K562 (cell line): ENCODE measurements around the gene ZNF362. TPM values are rescaled to one million over a fixed set of nuclear protein-coding genes. Genes with fewer than 3 reads are reported as not detected.

Experiments
- ATAC-seq: fragments of 200-7000 bp; cut with Tn5 transposase; 3 replicates; pipeline ENCODE4 v1.9.1; 2020; ENCODE audit warnings: moderate library complexity
- BruUV-seq: library from RNA; stranded (reverse); fragments of 400-500 nt; replicated peaks from 2 replicates; lab custom pipeline; 2021; lab: Mats Ljungman, UMichigan
- CTCF ChIA-PET: fragments of 300-600 bp; formaldehyde crosslinking; extraction: SDS; loops from one replicate; lab custom pipeline; 2021; ENCODE audit warnings: low intra/inter-chr PET ratio; lab: Yijun Ruan, JAX
- POLR2A ChIA-PET: fragments of 300-600, 350-650 bp; sonication (Branson Sonifier 250); formaldehyde crosslinking; extraction: SDS; loops from one replicate; lab custom pipeline; 2021; ENCODE audit warnings: antibody characterized with exemption, inconsistent platforms; lab: Yijun Ruan, JAX
- DNase-seq, 4 experiments: peaks; one replicate each; pipeline versions ENCODE4 v3.0.0 to v3.0.0-alpha.2; 2011 to 2018; ENCODE audit warnings: low spot score in 3 of 4, mixed read lengths in 3 of 4; ENCODE audit errors: extremely low read depth in 1 of 4
- FAIRE-seq: peaks from 2 replicates; lab custom pipeline; 2011; peaks lifted over from hg19 to GRCh38; lab: Jason Lieb, UNC
- H2AFZ ChIP-seq: 2 replicates; pipeline ENCODE4 v1.6.0; 2011; ENCODE audit warnings: low read depth, low read length, control low read depth, inconsistent platforms
- H3K27ac ChIP-seq: fragments of 200-600 bp; 3 replicates; pipeline ENCODE4 v1.8.0; 2011; ENCODE audit warnings: low read depth, mild to moderate bottlenecking, control low read depth, inconsistent platforms, low read length, moderate library complexity, mixed read lengths; ENCODE audit errors: extremely low read depth
- H3K27me3 ChIP-seq, 2 experiments: fragments of 300-600 bp in 1 of 2; 2 replicates in 1 of 2; 3 replicates in 1 of 2; pipeline versions ENCODE4 v1.6.0 to v1.8.0; 2011; ENCODE audit warnings: inconsistent platforms in 2 of 2, low read length in 2 of 2, mild to moderate bottlenecking in 1 of 2, mixed read lengths in 1 of 2, moderate library complexity in 1 of 2; ENCODE audit not compliant: control insufficient read depth in 2 of 2, insufficient read depth in 2 of 2
- H3K36me3 ChIP-seq: fragments of 300-600 bp; 3 replicates; pipeline ENCODE4 v1.8.0; 2011; ENCODE audit warnings: mild to moderate bottlenecking, low read length, inconsistent platforms; ENCODE audit not compliant: control insufficient read depth, insufficient read depth
- H3K4me1 ChIP-seq, 2 experiments: fragments of 200-600 bp in 1 of 2; replicated peaks in 1 of 2; 2 replicates in 1 of 2; 3 replicates in 1 of 2; pipeline versions ENCODE4 v1.5.1 to v1.8.0; 2011; ENCODE audit warnings: inconsistent platforms in 2 of 2, low read length in 2 of 2, mild to moderate bottlenecking in 1 of 2, mixed read lengths in 1 of 2, moderate library complexity in 1 of 2; ENCODE audit not compliant: control insufficient read depth in 2 of 2, insufficient read depth in 2 of 2
- H3K4me2 ChIP-seq: 2 replicates; pipeline ENCODE4 v1.6.1; 2011; ENCODE audit warnings: low read length, control low read depth, inconsistent platforms, mixed read lengths; ENCODE audit not compliant: insufficient read depth
- H3K4me3 ChIP-seq: fragments of 200-600 bp; sonication (generic), shearing (Covaris generic); 2 replicates; pipeline ENCODE4 v1.5.1; 2016; ENCODE audit warnings: control low read depth, inconsistent platforms
- H3K79me2 ChIP-seq: fragments of 200-600 bp; 3 replicates; pipeline ENCODE4 v1.8.0; 2011; ENCODE audit warnings: low read length, inconsistent platforms; ENCODE audit not compliant: control insufficient read depth, insufficient read depth
- H3K9ac ChIP-seq, 2 experiments: 2 replicates each; pipeline versions ENCODE4 v1.6.0 to v1.6.1; 2011; ENCODE audit warnings: low read depth in 2 of 2, low read length in 2 of 2, control low read depth in 1 of 2, inconsistent platforms in 1 of 2, mild to moderate bottlenecking in 1 of 2, mixed read lengths in 1 of 2; ENCODE audit not compliant: insufficient read depth in 1 of 2
- H3K9me1 ChIP-seq: one replicate; pipeline ENCODE4 v1.6.0; 2011; ENCODE audit warnings: inconsistent platforms, mild to moderate bottlenecking, low read length, moderate library complexity; ENCODE audit not compliant: control insufficient read depth, insufficient read depth
- H3K9me3 ChIP-seq: replicated peaks from 2 replicates; pipeline ENCODE4 v1.5.1; 2011; ENCODE audit warnings: low read depth, low read length, inconsistent platforms; ENCODE audit not compliant: control insufficient read depth, insufficient read depth
- H4K20me1 ChIP-seq: replicated peaks from 2 replicates; pipeline ENCODE4 v1.6.1; 2011; ENCODE audit warnings: low read length, inconsistent platforms, mixed read lengths; ENCODE audit not compliant: control insufficient read depth, insufficient read depth
- BMI1 ChIP-seq: fragments of 150-350 bp; IDR thresholded peaks from 2 replicates; pipeline ENCODE4 v1.6.1; 2014; ENCODE audit warnings: low read length
- ETV6 ChIP-seq, 3 experiments: fragments of 150-350 bp in 1 of 3; sonication (generic) in 1 of 3; formaldehyde crosslinking in 1 of 3; IDR thresholded peaks; 2 replicates each; pipeline versions ENCODE4 v1.6.1 to v1.8.0; 2014 to 2022; ENCODE audit warnings: borderline replicate concordance in 2 of 3, low read depth in 2 of 3, antibody characterized with exemption in 1 of 3, low read length in 1 of 3, mild to moderate bottlenecking in 1 of 3, missing genetic modification reagents in 1 of 3
- HCFC1 ChIP-seq: IDR thresholded peaks from 2 replicates; pipeline ENCODE4 v1.6.1; 2012; ENCODE audit warnings: low read depth, low read length, improper control_type of control experiment
- KLF1 ChIP-seq: fragments of 450-650 bp; IDR thresholded peaks from 2 replicates; pipeline ENCODE4 v1.6.1; 2016; ENCODE audit warnings: missing genetic modification characterization, missing compliant biosample characterization
- LCOR ChIP-seq: sonication (generic); formaldehyde crosslinking; IDR thresholded peaks from 2 replicates; pipeline ENCODE4 v1.8.0; 2022; ENCODE audit warnings: mild to moderate bottlenecking, missing genetic modification reagents
- NR3C1 ChIP-seq: sonication (generic); formaldehyde crosslinking; IDR thresholded peaks from 2 replicates; pipeline ENCODE4 v1.8.1; 2022; ENCODE audit warnings: missing genetic modification reagents
- PATZ1 ChIP-seq: fragments of 250-450 bp; sonication (Bioruptor Pico); IDR thresholded peaks from 2 replicates; pipeline ENCODE4 v1.5.0; 2020; ENCODE audit warnings: mild to moderate bottlenecking, borderline replicate concordance
- POLR3G ChIP-seq: IDR thresholded peaks from 2 replicates; pipeline ENCODE4 v1.6.1; 2011; ENCODE audit not compliant: insufficient read length, insufficient replicate concordance; ENCODE audit errors: extremely low read depth
- PREB ChIP-seq: sonication (generic); formaldehyde crosslinking; IDR thresholded peaks from 2 replicates; pipeline ENCODE4 v1.8.1; 2023; ENCODE audit warnings: mild to moderate bottlenecking, missing genetic modification reagents
- SRSF9 ChIP-seq: fragments of 200-400 bp; formaldehyde crosslinking; IDR thresholded peaks from 2 replicates; pipeline ENCODE4 v1.6.1; 2017; ENCODE audit warnings: low read depth, low read length, borderline replicate concordance
- TCF7 ChIP-seq: sonication (generic); IDR thresholded peaks from 2 replicates; pipeline ENCODE4 v1.6.1; 2016; ENCODE audit warnings: antibody characterized with exemption, borderline replicate concordance
- TEAD4 ChIP-seq, 2 experiments: sonication (generic) in 1 of 2; formaldehyde crosslinking in 1 of 2; IDR thresholded peaks; 2 replicates each; pipeline versions ENCODE4 v1.6.1 to v1.8.0; 2012 to 2022; ENCODE audit warnings: borderline replicate concordance in 1 of 2, inconsistent platforms in 1 of 2, low read length in 1 of 2, mild to moderate bottlenecking in 1 of 2, missing genetic modification reagents in 1 of 2
- ZBTB11 ChIP-seq, 3 experiments: fragments of 200-800 bp in 1 of 3; fragments of 250-450 bp in 1 of 3; fragments of 450-650 bp in 1 of 3; sonication (Bioruptor Pico) in 1 of 3; sonication (Bioruptor generic) in 1 of 3; formaldehyde crosslinking in 1 of 3; IDR thresholded peaks; 2 replicates each; pipeline versions ENCODE4 v1.6.1 to v1.8.0; 2016 to 2022; ENCODE audit warnings: mild to moderate bottlenecking in 2 of 3, missing genetic modification characterization in 2 of 3, missing compliant biosample characterization in 1 of 3, moderate library complexity in 1 of 3
- ZNF121 ChIP-seq: sonication (generic); formaldehyde crosslinking; conservative IDR thresholded peaks from 2 replicates; pipeline ENCODE4 v1.8.0; 2022; ENCODE audit warnings: missing genetic modification reagents
- ZNF165 ChIP-seq: fragments of 250-450 bp; sonication (Bioruptor Pico); IDR thresholded peaks from 2 replicates; pipeline ENCODE4 v1.4.0; 2020; ENCODE audit warnings: borderline replicate concordance
- WGBS: fragments of 100-300 bp; shearing (Covaris generic); methylation state at CpG from one replicate; pipeline ENCODE4 v1.1.6; 2016; ENCODE audit warnings: low coverage, mixed read lengths; ENCODE audit not compliant: insufficient coverage; ENCODE audit errors: missing lambda C conversion rate; 5-methylcytosine and 5-hydroxymethylcytosine counted together
- in situ Hi-C: fragments of 300-500 bp; cut with MboI; formaldehyde crosslinking; loops from 4 replicates; pipeline ENCODE4 v1.15.0; 2018; ENCODE audit warnings: inconsistent platforms, mixed read lengths
- intact Hi-C: fragments of 100-400 bp; cut with micrococcal nuclease; formaldehyde crosslinking; loops from 2 replicates; pipeline ENCODE4 v1.14.2; 2022
- polyA plus RNA-seq, 8 experiments: library from polyadenylated mRNA; depleted of rRNA in 4 of 8; stranded (reverse) in 5 of 8; unstranded in 3 of 8; fragments of >200 nt; fragmentation: Nextera tagmentation in 2 of 8; fragmentation: Illumina TruSeq in 1 of 8; extraction: Ambion mirVana in 2 of 8; extraction: Trizol in 1 of 8; gene quantifications; 2 replicates each; pipeline versions ENCODE4 v1.2.1 to v1.2.3, GENCODE V29; 2011 to 2014; ENCODE audit warnings: inconsistent platforms in 1 of 8, missing spikeins in 1 of 8
- total RNA-seq, 7 experiments: library from RNA; depleted of rRNA in 6 of 7; stranded (reverse); fragments of >200 nt in 6 of 7; fragmentation: Illumina TruSeq in 2 of 7; extraction: Trizol in 2 of 7; gene quantifications; 2 replicates each; pipeline versions ENCODE4 v1.2.1 to v1.2.3, GENCODE V29; 2011 to 2021; ENCODE audit warnings: low replicate concordance in 1 of 7

ZNF362 gene
- total and polyA plus RNA-seq, 9 of the 15 experiments (the other 6 are each of a cell fraction or from before 2014, with no cell fraction given), result 0.01 to 1.1 (median 0.35) TPM; not detected in 1

- no peak overlapping the region for H3K9ac ChIP-seq
- H3K36me3 ChIP-seq, result peaks cover 97% of the 10 kb centered on the region
- H3K4me1 ChIP-seq, result no peaks in the 10 kb centered on the region
- POLR2A ChIA-PET, result interaction anchor here (1.2 to 2.8 kb wide), 4 partner anchors 10 to 26 kb away, joined by 3 to 8 read pairs (median 5); no protein-coding TSS in a partner anchor
- 77% methylated on average over 3 of the region's 3 CpGs for WGBS
- intact Hi-C loops (no loop called here), in situ Hi-C loops (no loop called here)
- H3K27ac ChIP-seq, result no peak overlapping the region
- H4K20me1 ChIP-seq, result peaks cover 14% of the 10 kb centered on the region
- H3K79me2 ChIP-seq, result 0 out of 3 replicates have a peak, but pooled peaks cover 3% of the 10 kb centered on the region
- H2AFZ ChIP-seq, result no peak overlapping the region
- ATAC-seq, result no peak
- BruUV-seq, result no TSS peak
- CTCF ChIA-PET, result no interaction called here
- H3K9me3 ChIP-seq, result no peaks in the 10 kb centered on the region
- no peaks in the 10 kb centered on the region for H3K9me1 ChIP-seq
- no peak for DNase-seq
- FAIRE-seq, result no peak
- H3K27me3 ChIP-seq, result no peaks in the 10 kb centered on the region
- H3K4me3 ChIP-seq, result no peak overlapping the region
- H3K4me2 ChIP-seq, result no peak overlapping the region
- TF ChIP-seq SRSF9 (no peak), ZNF121 (CRISPR knock-in tag) (no peak), LCOR (CRISPR knock-in tag) (no peak), ZNF165 (CRISPR knock-in tag) (no peak), PREB (CRISPR knock-in tag) (no peak), TEAD4 (IDR thresholded peaks at IDR 0.05; ENCODE audit: low read length) (no peak), TEAD4 (CRISPR knock-in tag; IDR thresholded peaks at IDR 0.05; ENCODE audit: borderline replicate concordance) (no peak), HCFC1 (no peak), ZBTB11 (CRISPR knock-in tag; IDR thresholded peaks at IDR 0.05) (no peak), TCF7 (no peak), NR3C1 (no peak), KLF1 (tag) (no peak), BMI1 (no peak), POLR3G (no peak), PATZ1 (CRISPR knock-in tag) (no peak), ETV6 (IDR thresholded peaks at IDR 0.05; ENCODE audit: borderline replicate concordance in 1 of 2, low read depth in 2 of 2, low read length in 1 of 2) (no peak), ETV6 (CRISPR knock-in tag; IDR thresholded peaks at IDR 0.05; ENCODE audit: borderline replicate concordance) (no peak)
These were observed 74.1 kb downstream of the ZNF362 start for GRCh38 chr1:33330361-33330890.
